Measurements from ENCODE around the gene EEPD1.

EEPD1 gene

DNA sequence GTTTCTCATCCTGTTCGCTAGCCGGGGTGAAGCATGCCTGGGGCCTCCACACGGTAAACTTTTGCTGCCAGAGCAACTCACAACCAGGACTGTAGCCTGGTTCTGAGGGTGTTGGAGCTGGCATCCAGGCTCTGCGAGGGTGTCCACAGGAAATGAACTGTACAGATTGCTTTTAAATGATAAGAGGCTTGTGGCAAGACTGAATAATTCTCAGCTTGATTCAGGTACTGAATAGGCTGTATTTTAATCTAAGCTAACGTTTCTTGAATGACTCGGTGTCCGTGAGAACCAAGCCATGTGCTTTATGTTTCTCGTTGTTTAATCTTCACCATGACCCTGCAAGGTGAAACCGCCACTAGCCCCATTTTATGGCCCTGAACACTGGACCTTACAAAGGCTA, 49.3 kb downstream of the EEPD1 start:
- TF ChIP-seq, protein P1, sequence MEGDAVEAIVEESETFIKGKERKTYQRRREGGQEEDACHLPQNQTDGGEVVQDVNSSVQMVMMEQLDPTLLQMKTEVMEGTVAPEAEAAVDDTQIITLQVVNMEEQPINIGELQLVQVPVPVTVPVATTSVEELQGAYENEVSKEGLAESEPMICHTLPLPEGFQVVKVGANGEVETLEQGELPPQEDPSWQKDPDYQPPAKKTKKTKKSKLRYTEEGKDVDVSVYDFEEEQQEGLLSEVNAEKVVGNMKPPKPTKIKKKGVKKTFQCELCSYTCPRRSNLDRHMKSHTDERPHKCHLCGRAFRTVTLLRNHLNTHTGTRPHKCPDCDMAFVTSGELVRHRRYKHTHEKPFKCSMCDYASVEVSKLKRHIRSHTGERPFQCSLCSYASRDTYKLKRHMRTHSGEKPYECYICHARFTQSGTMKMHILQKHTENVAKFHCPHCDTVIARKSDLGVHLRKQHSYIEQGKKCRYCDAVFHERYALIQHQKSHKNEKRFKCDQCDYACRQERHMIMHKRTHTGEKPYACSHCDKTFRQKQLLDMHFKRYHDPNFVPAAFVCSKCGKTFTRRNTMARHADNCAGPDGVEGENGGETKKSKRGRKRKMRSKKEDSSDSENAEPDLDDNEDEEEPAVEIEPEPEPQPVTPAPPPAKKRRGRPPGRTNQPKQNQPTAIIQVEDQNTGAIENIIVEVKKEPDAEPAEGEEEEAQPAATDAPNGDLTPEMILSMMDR (IDR thresholded peaks at IDR 0.05; ENCODE audit: low read depth, low read length, missing control alignments), result no peak
- no peak for DNase-seq (ENCODE audit: low read depth)
- H3K4me3 ChIP-seq (ENCODE audit: low read depth, low read length), result no peak overlapping the region

DNA sequence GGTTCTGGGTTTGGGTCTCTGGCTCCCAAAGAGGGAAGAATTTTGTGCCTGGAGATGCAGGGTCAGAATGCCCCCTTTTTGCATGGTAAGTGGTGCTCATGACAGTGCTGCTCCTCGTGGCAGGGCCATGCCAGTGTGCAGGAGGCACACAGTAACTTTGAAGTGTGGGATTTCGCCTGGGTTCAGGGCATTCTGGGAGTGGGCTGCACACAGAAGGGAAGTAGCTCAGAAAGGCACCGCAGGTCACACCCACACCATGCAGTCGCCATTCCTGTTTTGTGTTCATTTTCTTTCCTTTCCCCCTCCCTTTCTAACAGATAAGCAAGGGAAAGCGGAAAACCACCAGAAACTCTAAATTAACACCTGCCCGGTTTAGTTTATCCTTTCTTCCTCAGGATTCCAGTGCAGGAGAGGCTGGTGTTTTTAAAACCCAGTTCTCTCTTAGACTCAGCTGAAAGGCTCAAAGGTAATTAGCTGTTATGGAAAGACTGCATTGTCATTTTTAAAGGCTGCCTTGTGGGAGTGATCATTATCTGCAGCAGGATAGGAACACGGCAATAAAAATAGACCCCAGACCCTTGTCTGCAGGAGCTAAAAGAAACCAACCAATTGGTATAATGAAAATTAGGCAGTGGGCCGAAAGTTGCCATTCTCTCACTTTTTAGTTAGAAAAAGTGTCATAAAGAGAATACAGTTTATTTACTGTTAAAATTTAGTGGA, 50.2 kb downstream of the EEPD1 start:
- TF ChIP-seq, protein P1 (IDR thresholded peaks at IDR 0.05; ENCODE audit: low read depth, low read length, missing control alignments), result no peak
- DNase-seq (ENCODE audit: low read depth), result no peak
- no peak overlapping the region for H3K4me3 ChIP-seq (ENCODE audit: low read depth, low read length)

DNA sequence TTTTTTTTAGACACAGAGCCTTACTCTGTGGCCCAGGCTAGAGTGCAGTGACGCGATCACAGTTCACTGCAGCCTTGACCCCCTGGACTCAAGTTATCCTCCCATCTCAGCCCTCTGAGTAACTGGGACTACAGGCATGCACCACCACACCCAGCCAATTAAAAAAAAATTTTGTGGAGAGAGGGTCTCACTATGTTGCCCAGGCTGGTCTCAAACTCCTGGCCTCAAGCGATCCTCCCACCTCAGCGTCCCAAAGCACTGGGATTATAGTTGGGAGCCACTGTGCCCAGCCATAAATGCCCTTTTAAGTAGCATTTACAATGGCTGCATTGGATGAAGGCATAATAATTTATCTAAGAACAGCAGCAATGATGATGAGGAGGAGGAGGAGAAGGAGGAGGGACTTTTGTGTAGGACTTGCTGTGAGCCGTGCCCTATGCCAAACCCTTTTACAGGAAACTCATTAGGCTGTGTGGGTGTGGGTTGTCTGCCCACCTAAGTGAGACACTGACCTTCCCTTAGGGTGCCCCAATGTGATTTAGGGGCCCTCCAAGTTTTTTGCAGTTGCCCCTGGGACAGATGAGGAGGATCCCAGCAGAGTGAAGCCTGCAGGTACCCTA, 51.1 kb downstream of the EEPD1 start:
- H3K4me3 ChIP-seq (ENCODE audit: low read depth, low read length), result no peak overlapping the region
- DNase-seq (ENCODE audit: low read depth), result no peak
- TF ChIP-seq, protein P1 (IDR thresholded peaks at IDR 0.05; ENCODE audit: low read depth, low read length, missing control alignments), result no peak

DNA sequence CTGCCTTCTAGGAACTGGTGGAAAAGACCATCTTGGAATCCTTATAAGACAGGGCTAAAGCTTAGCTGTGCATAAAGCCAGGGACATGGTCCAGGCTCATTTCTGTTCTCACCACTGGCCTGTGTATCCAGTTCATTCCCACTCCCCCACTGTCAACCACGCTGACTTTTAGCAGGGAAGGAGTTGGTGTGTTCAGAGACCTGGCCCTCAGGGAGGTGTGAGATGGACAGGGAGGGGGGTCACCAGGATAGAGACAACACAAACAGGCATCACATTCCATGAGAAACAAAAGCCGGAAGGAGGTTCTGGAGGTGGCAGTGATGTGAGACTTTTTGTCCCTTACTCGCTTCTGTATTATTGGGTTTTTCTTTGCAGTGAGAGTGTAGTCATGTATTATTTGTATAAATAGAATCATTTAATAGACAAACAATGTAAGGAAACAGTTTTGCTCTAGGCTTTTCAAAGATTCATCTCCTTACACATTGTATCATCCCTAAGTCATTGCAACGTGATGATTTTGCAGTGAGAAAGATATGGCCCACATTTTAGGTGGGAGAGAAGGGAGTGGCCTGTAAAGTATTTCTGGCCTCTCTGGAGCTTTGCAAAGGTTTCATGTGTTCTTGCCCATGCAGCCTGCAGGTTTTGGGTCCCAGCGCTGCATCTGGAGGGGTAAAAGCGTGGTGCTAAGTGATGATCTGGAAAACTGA, 52.0 kb downstream of the EEPD1 start:
- TF ChIP-seq, protein P1 (IDR thresholded peaks at IDR 0.05; ENCODE audit: low read depth, low read length, missing control alignments), result no peak
- no peak overlapping the region for H3K4me3 ChIP-seq (ENCODE audit: low read depth, low read length)
- no peak for DNase-seq (ENCODE audit: low read depth)

DNA sequence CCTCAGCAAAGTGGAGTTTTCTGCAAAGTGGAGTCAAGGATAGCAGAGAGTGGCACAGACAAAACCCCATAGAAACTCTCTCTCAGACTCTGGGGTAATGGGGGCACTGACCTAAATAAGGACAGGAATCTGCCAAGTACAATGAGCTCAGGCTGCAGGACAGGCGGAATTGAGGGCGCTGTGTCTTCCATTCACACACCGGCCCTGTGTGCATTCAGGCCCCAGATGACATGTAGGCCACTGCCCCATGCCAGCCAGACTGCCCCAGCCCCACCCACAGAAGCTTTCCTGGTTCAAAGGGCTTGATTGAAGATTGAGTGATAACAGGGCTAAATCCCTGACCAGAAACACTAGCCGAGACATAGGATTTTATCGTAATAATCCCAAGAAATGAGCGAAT, 52.7 kb downstream of the EEPD1 start:
- TF ChIP-seq, protein P1 (IDR thresholded peaks at IDR 0.05; ENCODE audit: low read depth, low read length, missing control alignments), result no peak
- no peak for DNase-seq (ENCODE audit: low read depth)
- no peak overlapping the region for H3K4me3 ChIP-seq (ENCODE audit: low read depth, low read length)

DNA sequence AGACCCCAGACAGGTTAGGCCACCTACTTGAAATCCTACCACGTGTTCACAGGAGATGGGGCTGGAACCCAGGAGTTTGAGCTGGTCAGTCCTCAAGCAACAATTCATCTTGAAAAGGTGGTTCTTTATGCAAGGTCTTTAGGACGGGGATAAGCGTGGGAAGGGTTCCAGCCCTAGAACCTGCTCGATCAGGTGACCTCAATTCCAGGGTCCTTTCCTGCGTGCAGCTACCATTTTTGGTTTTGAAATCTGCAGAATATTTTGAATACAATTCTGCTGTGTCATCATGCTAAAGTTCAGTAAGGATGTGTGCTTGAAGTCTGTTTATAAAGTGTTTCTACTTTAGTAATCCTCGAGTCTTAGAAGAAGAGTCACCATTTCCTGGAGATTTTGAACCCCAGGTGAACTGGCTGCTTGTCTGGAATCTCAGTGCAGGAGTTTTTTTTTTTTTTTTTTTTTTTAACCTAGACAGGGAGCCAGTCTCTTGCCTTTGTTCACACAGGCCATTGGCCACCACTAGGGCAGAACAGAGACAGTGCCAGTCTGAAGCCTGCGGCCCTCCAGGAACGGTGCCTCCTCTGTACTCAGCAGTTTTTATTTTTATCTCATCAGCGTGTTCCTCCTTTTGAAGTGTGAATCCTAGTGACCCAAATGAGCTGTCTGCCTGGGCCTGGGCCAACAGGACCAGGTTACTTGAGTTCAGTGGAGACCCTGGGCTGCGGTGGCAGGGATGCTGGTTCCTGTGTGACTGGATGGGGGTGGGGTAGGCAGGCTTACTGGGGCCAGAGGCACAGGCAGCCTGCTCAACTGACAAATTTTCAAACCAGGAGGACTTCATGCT, 54.6 kb downstream of the EEPD1 start:
- TF ChIP-seq, protein P1 (IDR thresholded peaks at IDR 0.05; ENCODE audit: low read depth, low read length, missing control alignments), result no peak
- H3K4me3 ChIP-seq (ENCODE audit: low read depth, low read length), result no peak overlapping the region
- DNase-seq (ENCODE audit: low read depth), result no peak

All from GM12864 (cell line).